ENCODE measurements around the gene FKTN.

Gene FKTN

GRCh38 chr9:105667867-105668266 lies 109.9 kb downstream of the FKTN start:
- TF ChIP-seq, protein P1, sequence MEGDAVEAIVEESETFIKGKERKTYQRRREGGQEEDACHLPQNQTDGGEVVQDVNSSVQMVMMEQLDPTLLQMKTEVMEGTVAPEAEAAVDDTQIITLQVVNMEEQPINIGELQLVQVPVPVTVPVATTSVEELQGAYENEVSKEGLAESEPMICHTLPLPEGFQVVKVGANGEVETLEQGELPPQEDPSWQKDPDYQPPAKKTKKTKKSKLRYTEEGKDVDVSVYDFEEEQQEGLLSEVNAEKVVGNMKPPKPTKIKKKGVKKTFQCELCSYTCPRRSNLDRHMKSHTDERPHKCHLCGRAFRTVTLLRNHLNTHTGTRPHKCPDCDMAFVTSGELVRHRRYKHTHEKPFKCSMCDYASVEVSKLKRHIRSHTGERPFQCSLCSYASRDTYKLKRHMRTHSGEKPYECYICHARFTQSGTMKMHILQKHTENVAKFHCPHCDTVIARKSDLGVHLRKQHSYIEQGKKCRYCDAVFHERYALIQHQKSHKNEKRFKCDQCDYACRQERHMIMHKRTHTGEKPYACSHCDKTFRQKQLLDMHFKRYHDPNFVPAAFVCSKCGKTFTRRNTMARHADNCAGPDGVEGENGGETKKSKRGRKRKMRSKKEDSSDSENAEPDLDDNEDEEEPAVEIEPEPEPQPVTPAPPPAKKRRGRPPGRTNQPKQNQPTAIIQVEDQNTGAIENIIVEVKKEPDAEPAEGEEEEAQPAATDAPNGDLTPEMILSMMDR (IDR thresholded peaks at IDR 0.05; ENCODE audit: low read depth, low read length) = no peak
- no peak overlapping the region for H3K4me3 ChIP-seq (ENCODE audit: low read depth, low read length)
- in situ Hi-C loops (cut with HindIII; ENCODE audit: low sequenced_read_pairs) = no loop called here
- no peak for DNase-seq (ENCODE audit: low read depth, low spot score)

GRCh38 chr9:105670315-105670714 lies 112.4 kb downstream of the FKTN start:
- H3K4me3 ChIP-seq (ENCODE audit: low read depth, low read length) = no peak overlapping the region
- DNase-seq (ENCODE audit: low read depth, low spot score) = no peak
- in situ Hi-C loops (cut with HindIII; ENCODE audit: low sequenced_read_pairs) = no loop called here
- TF ChIP-seq, protein P1 (IDR thresholded peaks at IDR 0.05; ENCODE audit: low read depth, low read length) = no peak

- DNase-seq (ENCODE audit: low read depth, low spot score) = no peak
- H3K4me3 ChIP-seq (ENCODE audit: low read depth, low read length) = no peak overlapping the region
- TF ChIP-seq, protein P1 (IDR thresholded peaks at IDR 0.05; ENCODE audit: low read depth, low read length) = no peak
- in situ Hi-C loops (cut with HindIII; ENCODE audit: low sequenced_read_pairs) = no loop called here
Observed at GRCh38 chr9:105670775-105671174, 112.8 kb downstream of the FKTN start.

DNA sequence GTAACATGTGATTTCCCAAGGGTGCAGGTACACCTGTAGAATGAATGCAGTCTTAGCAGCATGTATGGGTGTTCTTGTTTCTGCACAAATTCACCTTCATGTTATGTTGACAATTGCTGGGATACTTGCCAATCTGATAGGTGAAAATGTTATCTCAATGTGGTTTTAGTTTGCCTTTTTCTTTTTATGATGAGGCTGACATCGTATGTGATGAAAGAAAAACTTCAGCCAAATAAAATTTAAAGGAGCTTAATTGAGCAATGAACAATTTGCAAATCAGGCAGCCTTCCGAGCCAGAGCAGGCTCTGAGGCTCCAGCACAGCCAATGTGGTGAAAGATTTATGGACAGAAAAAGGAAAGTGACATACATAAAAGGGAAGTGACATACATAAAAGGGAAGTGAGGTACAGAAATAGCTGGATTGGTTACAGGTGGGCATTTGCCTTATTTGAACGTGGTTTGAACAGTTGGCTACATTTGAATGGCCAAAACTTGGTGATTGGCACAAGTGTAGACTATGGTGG lies 114.8 kb downstream of the FKTN start:
- in situ Hi-C loops (cut with HindIII; ENCODE audit: low sequenced_read_pairs) = no loop called here
- TF ChIP-seq, protein P1 (IDR thresholded peaks at IDR 0.05; ENCODE audit: low read depth, low read length) = no peak
- no peak overlapping the region for H3K4me3 ChIP-seq (ENCODE audit: low read depth, low read length)
- no peak for DNase-seq (ENCODE audit: low read depth, low spot score)

GRCh38 chr9:105673850-105674387 lies 116.0 kb downstream of the FKTN start:
- no peak for DNase-seq (ENCODE audit: low read depth, low spot score)
- TF ChIP-seq, protein P1 (IDR thresholded peaks at IDR 0.05; ENCODE audit: low read depth, low read length) = no peak
- no peak overlapping the region for H3K4me3 ChIP-seq (ENCODE audit: low read depth, low read length)
- in situ Hi-C loops (cut with HindIII; ENCODE audit: low sequenced_read_pairs) = no loop called here

- no peak for DNase-seq (ENCODE audit: low read depth, low spot score)
- in situ Hi-C loops (cut with HindIII; ENCODE audit: low sequenced_read_pairs) = no loop called here
- TF ChIP-seq, protein P1 (IDR thresholded peaks at IDR 0.05; ENCODE audit: low read depth, low read length) = no peak
- H3K4me3 ChIP-seq (ENCODE audit: low read depth, low read length) = no peak overlapping the region
Observed at GRCh38 chr9:105676351-105676923, 118.5 kb downstream of the FKTN start.
